Suppressor macrophage (primary cell): ENCODE results near the gene LCE2D.
"Not testable (repeated sequence)": the region's sequence is repeated elsewhere in the genome, so short reads cannot be mapped to it uniquely, and the experiment has no call there.

Experiments
- DNase-seq, 4 experiments: peaks; one replicate each; pipeline ENCODE4 v3.0.0-alpha.2; 2020 to 2022
- total RNA-seq, 17 experiments: gene quantifications; one replicate each; lab custom pipeline; 2026; ENCODE audit warnings: mixed read lengths in 6 of 17, inconsistent platforms in 3 of 17; lab: John Stamatoyannopoulos, UW

LCE2D gene, protein sequence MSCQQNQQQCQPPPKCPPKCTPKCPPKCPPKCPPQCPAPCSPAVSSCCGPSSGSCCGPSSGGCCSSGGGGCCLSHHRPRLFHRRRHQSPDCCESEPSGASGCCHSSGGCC
- 0 to 0.11 (median 0) reads per million in 17 experiments for total RNA-seq

DNA sequence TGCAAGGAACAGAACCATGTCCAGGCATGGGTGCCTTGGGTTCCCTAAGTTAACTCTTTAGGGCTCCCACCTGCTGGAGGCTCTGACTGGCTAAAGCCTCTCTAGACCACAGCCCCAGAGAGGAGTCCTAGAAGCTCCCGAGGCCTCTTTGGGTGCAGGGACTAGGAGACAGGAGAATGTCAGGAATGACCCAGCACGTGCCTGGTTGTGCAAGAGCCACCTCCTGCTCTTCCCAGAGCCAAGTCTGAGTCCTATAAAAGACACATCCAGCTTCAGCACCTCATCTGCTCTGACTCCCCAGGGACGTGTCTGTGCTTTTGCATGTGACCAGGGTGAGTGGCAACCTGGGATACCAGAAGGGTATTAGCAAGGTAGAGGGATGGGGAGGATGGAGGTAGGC is at the start of gene LCE2D:
Gene LCE2D (plus strand): TSS at position 283 of the 400 bp plus-strand sequence. CDS start 726 bp downstream, outside the sequence.
- no peak for DNase-seq

DNA sequence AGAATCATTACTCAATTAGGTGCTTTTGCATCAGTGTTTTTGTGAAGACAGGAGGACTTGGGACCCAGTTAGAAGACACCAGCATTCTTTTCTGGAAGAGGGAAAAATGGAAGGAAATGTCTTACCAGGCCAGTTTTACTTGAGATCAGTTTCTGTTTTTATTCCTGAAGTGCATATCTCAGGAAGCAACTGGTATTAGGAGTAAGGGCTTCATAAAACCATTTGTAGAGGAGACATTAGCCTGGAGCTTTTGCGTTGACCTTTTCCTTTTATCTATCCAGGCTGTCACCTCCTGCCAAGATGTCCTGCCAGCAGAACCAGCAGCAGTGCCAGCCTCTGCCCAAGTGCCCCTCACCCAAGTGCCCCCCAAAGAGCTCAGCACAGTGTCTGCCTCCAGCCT is 49.7 kb upstream of the LCE2D start, which contains the start of gene LCE3B:
Gene LCE3B (plus strand): TSS at position 301 of the 400 bp plus-strand sequence. CDS start 0 bp downstream, at position 301.
- no peak for DNase-seq

DNA sequence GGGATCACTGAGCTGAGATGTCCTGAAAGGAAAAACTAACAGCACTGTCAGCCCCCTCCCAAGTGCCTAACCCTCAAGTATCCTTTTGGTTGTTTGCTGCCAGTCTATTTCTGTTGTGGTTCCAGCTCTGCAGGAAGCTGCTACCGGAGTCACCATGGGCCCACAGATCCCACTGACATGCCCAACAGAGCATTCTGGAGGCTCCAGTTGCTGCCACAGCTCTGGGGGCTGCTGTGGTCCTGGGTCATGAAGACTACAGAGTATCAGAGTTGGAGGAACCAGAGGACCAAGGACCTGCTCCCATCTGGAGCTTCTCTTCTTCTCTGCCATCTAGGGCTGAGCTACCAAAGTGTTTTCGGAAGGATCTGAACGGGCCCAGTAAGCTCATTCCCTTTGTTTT is 41.2 kb upstream of the LCE2D start:
- no peak for DNase-seq

DNA sequence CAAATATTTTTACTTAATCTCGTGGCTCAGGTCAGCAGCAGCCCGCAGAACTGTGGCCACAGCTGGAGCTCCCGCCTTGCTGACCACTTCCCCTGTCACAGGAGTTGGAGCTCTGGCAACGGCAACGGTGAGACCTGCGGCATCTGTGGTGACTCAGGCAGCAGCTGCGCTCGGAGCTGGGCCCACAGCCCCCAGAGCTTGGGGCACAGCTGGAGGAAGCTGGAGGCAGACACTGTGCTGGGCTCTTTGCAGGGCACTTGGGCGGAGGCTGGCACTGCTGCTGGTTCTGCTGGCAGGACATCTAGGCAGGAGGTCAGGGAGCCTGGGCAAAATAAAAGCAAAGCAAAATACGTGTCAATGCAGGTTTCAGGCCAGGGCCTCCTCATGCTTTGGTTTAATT is 40.4 kb upstream of the LCE2D start, which contains the start of gene LCE3A:
Gene LCE3A (minus strand): TSS at position 301 of the 400 bp plus-strand sequence. CDS start 0 bp downstream, at position 301.
- peak in 3 of 4 experiments; percentile 10 to 26 (median 21) for DNase-seq

DNA sequence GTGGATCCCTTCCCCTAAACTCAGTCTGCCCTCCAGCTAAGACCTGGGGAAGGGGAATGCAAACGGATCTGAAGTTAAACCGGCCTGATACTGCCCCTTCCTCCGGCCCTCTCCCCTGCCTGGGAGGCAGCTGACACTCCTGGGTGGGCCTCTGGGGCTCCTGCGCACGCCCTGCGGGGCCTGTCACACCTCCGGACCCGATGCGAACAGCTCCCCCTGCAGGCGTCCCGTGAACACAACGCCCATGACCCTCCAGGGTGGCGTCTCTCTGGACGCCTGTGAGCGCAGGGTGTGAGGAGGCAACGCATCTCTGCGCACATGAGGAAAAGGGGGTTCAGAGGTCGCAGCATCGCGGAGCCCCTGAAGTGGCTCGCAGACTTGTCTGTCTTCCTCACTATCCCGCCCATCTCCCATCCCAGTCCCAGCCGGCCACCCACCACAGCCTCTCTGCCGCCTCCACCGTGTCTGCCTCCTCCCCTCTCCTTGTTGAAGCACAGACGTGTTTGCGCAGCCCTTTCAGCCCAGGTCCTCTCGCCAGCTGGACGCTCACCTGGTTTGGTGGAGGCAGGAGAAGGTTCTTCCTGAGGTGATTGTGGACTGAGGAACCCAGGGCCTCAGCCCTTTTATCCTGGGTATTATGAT is 39.9 kb upstream of the LCE2D start:
- peak in 2 of 4 experiments; percentile 0 to 34 for DNase-seq

DNA sequence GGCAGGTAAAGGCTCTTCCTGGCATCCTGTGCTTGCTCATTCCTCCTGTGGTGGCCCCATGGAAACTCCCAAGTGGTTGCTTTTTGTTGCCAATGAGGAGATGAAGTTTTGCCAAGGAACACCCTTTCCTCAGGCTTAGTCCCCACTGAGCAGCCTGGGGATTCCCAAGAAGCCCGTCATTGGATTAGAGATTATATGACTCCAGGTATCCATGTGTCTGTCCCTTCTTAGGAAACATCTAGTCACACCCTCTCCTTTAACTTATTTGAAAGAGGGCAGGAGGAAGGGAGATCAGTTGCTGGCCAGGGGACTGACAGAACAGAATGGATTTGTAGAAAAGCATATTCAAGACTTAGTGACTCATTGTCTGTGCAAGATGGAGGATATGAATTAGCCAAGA is 36.4 kb upstream of the LCE2D start:
- DNase-seq = peak in 1 of 4 experiments; percentile 0

DNA sequence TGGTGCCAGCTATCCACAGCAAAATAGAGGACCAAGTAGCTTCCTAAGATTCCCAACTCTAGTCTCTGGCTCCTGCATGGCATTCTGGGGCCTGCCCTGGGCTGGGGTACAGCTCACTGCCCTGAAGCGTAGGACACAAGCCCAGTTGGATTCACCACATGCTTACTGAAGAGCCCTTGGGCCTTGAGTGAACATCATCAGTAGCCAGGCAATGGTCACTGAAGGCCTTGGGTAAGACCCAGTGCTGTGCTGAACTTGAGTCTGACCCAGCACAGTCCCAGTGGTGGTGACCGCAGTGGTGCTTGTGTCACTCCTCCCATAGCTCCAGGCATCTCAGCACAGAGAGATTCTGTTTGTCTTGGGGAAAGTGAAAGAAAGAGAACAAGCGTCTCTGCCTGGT is 32.6 kb upstream of the LCE2D start:
- DNase-seq = peak in 1 of 4 experiments; percentile 0

DNA sequence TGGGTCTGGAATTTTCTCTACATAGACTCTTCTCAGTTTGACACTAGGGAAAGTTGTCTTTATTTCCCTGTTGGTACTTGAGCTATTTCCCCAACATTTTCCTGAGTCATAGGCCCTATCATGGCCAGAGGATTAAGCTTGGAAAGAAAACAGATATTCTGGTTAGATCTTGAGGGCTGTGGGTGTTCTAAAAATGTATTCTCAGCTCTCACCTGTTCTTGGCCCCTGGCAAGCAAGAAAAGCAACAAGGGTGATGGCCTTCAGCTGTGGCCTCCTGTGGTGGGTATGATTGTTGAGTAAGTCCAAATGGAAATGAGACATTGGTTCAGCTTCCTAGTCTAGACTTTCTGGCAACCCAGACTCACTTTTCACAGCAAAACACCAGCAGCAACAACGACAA is 22.8 kb upstream of the LCE2D start:
- no peak for DNase-seq

DNA sequence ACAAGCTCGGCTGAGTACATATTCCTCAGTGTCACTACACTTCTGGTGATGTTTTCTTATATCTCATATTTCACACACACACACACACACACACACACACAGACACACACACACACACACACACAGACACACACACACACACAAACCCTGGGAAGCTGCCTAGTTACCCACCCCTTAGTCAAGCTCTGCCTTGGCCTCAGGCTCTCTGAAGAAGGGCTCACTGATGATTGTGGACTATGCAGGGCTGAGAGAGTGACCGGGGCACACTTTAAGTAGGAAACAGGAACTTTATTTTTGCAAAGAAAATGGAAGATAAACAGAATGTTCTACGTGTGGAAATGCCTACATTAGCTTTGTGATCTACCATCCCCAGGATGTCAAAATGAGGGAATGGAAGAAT is 19.2 kb upstream of the LCE2D start:
- DNase-seq = no peak

DNA sequence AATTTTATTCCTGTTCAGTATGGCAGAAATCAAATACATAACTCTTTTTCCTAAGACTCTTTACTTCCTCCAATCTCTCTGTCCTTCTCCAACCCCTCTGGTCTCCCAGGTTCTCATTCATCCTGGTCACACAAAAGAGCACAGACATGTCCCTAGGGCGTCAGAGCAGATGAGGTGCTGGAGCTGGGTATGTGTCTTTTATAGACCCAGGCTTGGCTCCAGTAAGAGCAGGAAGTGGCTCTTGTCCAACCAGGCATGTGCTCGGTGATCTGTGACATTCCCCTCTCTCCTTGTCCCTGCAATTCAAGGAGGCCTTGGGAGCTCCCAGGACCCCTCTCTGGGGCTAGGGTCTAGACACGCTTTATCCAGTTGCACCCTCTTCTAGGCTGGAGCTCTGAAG is 18.0 kb upstream of the LCE2D start:
- no peak for DNase-seq

DNA sequence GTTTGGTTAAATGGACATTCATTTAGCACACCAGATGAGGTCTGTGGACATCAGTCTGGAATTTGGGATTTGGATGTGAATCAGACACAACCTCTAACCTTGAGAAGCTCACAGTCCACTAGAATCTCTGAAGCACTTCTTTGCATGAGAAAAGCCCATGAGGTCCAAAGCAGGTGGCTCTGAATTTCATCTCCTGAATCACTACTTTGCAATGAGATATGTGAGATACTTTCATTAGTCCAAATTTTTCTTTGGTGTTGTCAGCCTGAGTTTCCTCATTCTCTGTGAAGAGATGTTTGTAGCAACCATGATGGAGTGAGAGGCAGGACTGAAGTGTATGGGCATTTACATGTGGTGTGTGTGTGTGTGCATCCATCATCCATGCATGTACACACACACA is 16.5 kb upstream of the LCE2D start:
- DNase-seq = no peak

DNA sequence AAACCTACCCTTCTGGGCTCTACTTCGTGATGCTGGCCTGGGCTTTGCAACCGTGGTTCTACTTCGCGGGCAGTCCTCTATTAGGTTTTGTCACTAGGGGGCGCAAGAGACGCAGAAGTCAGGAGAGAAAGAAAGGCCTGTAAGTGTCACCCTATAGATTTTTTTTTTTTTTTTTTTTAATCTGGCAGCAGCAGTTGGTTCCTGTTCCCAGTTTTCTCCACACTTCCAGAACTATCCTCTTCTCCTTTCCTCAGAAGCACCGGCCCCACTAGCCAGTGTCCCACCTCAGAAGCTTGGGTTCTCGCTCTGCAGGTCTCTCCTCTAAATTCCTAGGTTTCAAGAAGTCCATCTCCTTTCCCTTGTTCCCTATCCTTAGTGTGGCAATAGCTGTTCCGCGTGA is 9.1 kb upstream of the LCE2D start:
- DNase-seq = peak; percentile 65 to 84 (median 81)

DNA sequence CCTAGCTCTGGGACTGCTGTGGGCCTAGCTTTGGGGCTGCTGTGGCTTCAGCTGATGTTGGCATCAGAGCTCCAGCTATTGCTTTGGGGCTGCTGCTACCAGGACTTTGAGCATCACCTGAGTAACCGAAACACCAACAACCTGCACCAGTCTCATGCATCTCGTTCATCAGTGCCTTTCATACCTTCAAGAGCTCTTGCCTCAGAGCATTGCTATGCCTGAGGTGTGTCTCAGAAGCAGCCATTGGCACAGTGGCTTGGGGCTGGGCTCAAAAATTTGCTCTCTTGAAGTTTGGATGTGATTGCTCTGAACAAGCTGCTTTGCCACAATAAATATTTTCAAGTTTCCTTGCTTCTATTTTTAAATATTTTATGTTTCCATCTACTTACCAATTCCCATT is 6.7 kb upstream of the LCE2D start:
- DNase-seq = no peak

DNA sequence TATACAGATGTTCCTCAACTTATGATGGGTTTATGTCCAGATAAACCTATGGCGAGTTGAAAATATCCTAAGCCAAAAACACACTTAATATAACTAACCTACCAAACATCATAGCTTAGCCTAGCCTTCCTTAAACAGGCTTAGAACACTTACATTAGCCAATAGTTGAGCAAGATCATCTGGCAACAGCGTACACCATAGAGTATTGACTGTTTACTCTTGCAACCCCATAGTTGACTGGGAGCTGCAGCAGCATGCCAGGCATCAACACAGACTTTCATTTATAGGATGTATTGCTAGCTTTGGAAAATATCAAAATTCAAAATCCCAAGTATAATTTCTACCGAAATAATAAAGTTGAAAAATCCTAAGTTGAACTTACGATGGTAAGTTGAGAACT is 5.5 kb upstream of the LCE2D start:
- no peak for DNase-seq

DNA sequence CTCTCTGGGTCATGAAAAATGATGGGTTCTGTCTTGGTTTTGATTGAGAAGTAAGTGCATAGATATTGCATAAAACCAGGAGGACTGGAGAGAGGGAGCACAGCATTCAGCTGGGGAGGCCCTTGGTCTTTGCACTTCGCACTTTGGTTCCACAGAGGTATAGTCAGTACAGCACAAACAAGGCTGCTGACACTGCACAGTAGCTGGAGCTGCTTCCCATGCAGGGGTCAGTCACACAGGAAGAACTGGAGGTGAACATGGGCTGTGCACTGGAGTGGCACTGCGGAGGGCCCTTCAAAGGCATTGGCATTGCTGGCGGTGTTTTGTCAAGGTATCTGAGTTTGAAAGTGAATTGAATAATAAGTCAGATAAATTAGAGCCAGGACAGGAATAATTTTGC is 4.5 kb upstream of the LCE2D start:
- DNase-seq = no peak

DNA sequence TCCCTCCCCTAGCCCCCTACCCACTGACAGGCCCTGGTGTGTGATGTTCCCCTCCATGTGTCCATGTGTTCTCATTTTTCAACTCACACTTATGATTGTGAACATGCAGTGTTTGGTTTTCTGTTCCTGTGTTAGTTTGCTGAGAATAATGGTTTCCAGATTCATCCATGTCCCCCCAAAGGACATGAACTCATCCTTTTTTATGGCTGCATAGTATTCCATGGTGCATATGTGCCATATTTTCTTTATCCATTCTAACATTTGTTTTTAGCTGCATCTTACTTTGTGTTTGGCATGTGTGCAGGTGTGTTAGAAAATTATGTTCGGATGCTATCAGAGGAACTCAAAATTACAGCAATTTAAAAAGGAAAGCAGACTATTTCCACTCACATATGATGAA is 3.0 kb downstream of the LCE2D start:
- not testable (repeated sequence) for DNase-seq

DNA sequence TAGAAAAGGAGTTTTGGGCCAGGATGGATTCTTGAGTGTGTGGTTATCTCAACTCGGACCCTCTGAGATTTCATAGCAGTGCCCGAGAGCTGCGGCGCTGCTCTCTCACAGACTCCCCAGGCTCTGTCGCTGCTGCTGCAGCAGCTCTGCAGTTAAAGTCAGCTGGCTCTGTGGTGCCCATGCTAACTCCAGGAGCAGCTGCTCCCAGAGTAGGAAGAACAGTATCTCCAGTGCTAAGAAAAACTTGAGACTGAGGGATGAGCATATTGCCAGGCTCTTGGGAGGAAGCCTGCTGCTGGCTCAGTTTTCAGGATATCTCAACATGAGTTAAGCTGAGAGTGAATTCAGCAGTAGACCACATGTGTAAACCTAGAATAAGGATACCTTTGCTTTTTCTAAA is 4.5 kb downstream of the LCE2D start:
- DNase-seq = no peak

DNA sequence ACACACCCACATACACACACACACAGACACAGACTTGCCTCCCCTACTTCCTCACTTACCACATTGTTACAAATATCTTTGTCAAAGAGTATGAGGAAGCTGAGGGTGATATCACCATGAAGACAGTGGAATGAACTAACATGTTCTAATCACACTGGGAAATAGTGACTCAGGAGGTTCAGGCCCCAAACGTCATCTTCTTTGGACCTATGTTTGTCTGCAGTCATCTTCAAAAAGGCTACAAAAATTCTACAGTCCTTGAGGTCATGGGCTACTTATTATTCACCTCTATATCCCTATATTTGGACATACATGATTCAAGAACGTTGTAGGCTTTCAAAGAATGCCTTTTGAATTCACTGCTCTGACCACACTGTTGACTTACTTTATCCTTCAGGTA is 9.8 kb downstream of the LCE2D start:
- DNase-seq = peak in 3 of 4 experiments; percentile 2 to 10 (median 7)

DNA sequence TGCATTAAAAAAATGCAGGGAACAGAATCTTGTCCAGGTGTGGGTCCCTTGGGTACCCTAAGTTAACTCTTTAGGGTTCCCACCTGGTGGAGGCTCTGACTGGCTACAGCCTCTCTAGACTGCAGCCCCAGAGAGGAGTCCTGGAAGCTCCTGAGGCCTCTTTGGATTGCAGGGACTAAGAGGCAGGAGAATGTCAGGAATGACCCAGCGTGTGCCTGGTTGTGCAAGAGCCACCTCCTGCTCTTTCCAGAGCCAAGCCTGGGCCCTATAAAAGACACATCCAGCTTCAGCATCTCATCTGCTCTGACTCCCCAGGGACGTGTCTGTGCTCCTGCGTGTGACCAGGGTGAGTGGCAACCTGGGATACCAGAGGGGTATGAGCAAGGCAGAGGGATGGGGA is 11.8 kb downstream of the LCE2D start, which contains the start of gene LCE2C:
Gene LCE2C (plus strand): TSS at position 297 of the 400 bp plus-strand sequence. CDS start 737 bp downstream, outside the sequence.
- DNase-seq = not testable (repeated sequence)

DNA sequence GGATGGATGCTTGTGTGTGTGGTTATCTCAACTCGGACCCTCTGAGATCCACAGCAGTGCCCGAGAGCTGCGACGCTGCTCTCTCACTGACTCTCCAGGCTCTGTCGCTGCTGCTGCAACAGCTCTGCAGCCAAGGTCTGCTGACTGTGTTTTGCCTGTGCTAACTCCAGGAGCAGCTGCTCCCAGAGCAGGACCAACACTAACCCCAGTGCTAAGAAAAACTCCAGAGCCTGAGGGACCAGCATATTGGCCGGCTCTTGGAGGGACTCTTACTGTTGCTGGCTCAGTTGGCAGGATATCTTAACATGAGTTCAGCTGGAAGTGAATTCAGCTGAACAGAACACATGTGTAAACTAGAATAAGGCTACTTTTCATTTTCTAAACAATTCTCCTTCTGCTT is 16.3 kb downstream of the LCE2D start:
- DNase-seq = no peak

DNA sequence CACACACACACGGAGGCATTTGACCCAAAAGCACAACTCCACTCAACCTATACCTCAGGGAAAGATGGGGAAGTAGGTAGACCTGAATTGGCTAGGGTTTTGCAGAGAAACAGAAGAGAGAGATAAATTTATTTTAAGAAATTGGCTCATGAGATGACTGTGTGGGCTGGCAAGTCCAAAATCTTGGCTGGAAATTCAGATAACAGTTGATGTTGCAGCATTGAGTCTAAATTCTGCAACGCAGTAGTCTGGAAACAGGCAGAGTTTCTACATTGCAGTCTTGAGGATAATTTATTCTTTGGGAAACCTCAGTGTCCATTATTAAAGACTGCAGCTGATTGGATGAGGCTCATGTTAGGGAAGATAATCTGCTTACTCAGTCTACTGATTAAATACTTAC is 18.4 kb downstream of the LCE2D start:
- DNase-seq = no peak

DNA sequence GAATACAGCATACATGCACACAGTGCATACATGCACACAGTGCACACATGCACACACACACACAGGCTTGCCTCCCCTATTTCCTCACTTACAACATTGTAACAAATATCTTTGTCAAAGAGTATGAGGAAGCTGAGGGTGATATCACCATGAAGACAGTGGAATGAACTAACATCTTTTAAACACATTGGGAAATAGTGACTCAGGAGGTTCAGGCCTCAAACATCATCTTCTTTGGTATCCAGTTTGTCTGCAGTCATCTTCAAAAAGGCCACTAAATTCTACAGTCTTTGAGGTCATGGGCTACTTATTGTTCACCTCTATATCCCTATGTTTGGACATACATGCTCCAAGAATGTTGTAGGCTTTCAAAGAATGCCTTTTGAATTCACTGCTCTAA is 20.7 kb downstream of the LCE2D start:
- peak in 2 of 4 experiments; percentile 2 to 10 for DNase-seq

DNA sequence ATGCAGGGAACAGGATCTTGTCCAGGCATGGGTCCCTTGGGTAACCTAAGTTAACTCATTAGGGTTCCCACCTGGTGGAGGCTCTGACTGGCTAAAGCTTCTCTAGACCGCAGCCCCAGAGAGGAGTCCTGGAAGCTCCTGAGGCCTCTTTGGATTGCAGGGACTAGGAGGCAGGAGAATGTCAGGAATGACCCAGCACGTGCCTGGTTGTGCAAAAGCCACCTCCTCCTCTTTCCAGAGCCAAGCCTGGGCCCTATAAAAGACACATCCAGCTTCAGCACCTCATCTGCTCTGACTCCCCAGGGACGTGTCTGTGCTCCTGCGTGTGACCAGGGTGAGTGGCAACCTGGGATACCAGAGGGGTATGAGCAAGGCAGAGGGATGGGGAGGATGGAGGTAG is 22.6 kb downstream of the LCE2D start, which contains the start of gene LCE2B:
Gene LCE2B (plus strand): TSS at position 301 of the 400 bp plus-strand sequence. CDS start 721 bp downstream, outside the sequence.
- not testable (repeated sequence) for DNase-seq
